HepG2 (cell line): ENCODE results near the gene SRSF6. TPM values are rescaled to one million over a fixed set of nuclear protein-coding genes. Genes with fewer than 3 reads are reported as not detected.

Source experiments
- CTCF ChIP-seq: sonication (generic); formaldehyde crosslinking; IDR thresholded peaks from 2 replicates; pipeline ENCODE4 v1.5.0; 2020; ENCODE audit warnings: mild to moderate bottlenecking, missing genetic modification reagents, moderate library complexity
- EZH2 ChIP-seq: conservative IDR thresholded peaks from 2 replicates; pipeline ENCODE4 v1.6.1; 2012; ENCODE audit warnings: mild to moderate bottlenecking, low read depth, low read length, moderate library complexity
- JUN ChIP-seq: sonication (generic); formaldehyde crosslinking; IDR thresholded peaks from 2 replicates; pipeline ENCODE4 v1.4.0; 2020; ENCODE audit warnings: mild to moderate bottlenecking, missing genetic modification reagents
- NFATC3 ChIP-seq: sonication (generic); formaldehyde crosslinking; IDR thresholded peaks from 2 replicates; pipeline ENCODE4 v1.5.1; 2020; ENCODE audit warnings: mild to moderate bottlenecking, missing genetic modification reagents
- PHF21A ChIP-seq: sonication (generic); formaldehyde crosslinking; IDR thresholded peaks from 2 replicates; pipeline ENCODE4 v1.5.0; 2020; ENCODE audit warnings: mild to moderate bottlenecking, missing genetic modification reagents
- RELA ChIP-seq: sonication (generic); formaldehyde crosslinking; IDR thresholded peaks from 2 replicates; pipeline ENCODE4 v1.4.0; 2020; ENCODE audit warnings: missing genetic modification reagents
- SOX6 ChIP-seq, 2 experiments: fragments of 450-650 bp in 1 of 2; sonication (generic) in 1 of 2; formaldehyde crosslinking in 1 of 2; IDR thresholded peaks; 2 replicates each; pipeline versions ENCODE4 v1.4.0 to v1.6.1; 2017 to 2020; ENCODE audit warnings: antibody characterized with exemption in 1 of 2, mild to moderate bottlenecking in 1 of 2, missing genetic modification reagents in 1 of 2
- TFAP4 ChIP-seq: sonication (generic); IDR thresholded peaks from 2 replicates; pipeline ENCODE4 v1.6.1; 2016; ENCODE audit warnings: low read depth, borderline replicate concordance
- THAP9 ChIP-seq: sonication (generic); formaldehyde crosslinking; IDR thresholded peaks from 2 replicates; pipeline ENCODE4; 2020; ENCODE audit warnings: missing genetic modification reagents, mild to moderate bottlenecking, borderline replicate concordance
- TSC22D2 ChIP-seq: sonication (generic); formaldehyde crosslinking; IDR thresholded peaks from 2 replicates; pipeline ENCODE4 v1.5.1; 2020; ENCODE audit warnings: missing genetic modification reagents, mild to moderate bottlenecking, borderline replicate concordance
- ZBTB20 ChIP-seq: sonication (generic); formaldehyde crosslinking; IDR thresholded peaks from 2 replicates; pipeline ENCODE4 v1.8.1; 2023; ENCODE audit warnings: missing genetic modification reagents, low read depth, mild to moderate bottlenecking, borderline replicate concordance
- ZFP36L1 ChIP-seq: sonication (generic); formaldehyde crosslinking; IDR thresholded peaks from 2 replicates; pipeline ENCODE4 v1.8.0; 2022; ENCODE audit warnings: mild to moderate bottlenecking, missing genetic modification reagents, moderate library complexity
- ZFP82 ChIP-seq: sonication (generic); formaldehyde crosslinking; IDR thresholded peaks from 2 replicates; pipeline ENCODE4 v1.5.1; 2020; ENCODE audit warnings: mild to moderate bottlenecking, missing genetic modification reagents, borderline replicate concordance
- ZFP90 ChIP-seq: sonication (generic); formaldehyde crosslinking; IDR thresholded peaks from 2 replicates; pipeline ENCODE4 v1.8.0; 2022; ENCODE audit warnings: missing genetic modification reagents, mild to moderate bottlenecking, inconsistent platforms, borderline replicate concordance
- ZNF501 ChIP-seq: sonication (generic); formaldehyde crosslinking; IDR thresholded peaks from 2 replicates; pipeline ENCODE4 v1.5.1; 2020; ENCODE audit warnings: mild to moderate bottlenecking, moderate library complexity, missing genetic modification reagents
- ZNF672 ChIP-seq: sonication (generic); formaldehyde crosslinking; IDR thresholded peaks from 2 replicates; pipeline ENCODE4 v1.8.1; 2022; ENCODE audit warnings: missing genetic modification reagents
- ZNF766 ChIP-seq: sonication (generic); formaldehyde crosslinking; IDR thresholded peaks from 2 replicates; pipeline ENCODE4 v1.5.0; 2020; ENCODE audit warnings: missing genetic modification reagents, borderline replicate concordance
- ZNF790 ChIP-seq: sonication (generic); formaldehyde crosslinking; IDR thresholded peaks from 2 replicates; pipeline ENCODE4 v1.8.0; 2022; ENCODE audit warnings: missing genetic modification reagents, mild to moderate bottlenecking, borderline replicate concordance
- polyA plus RNA-seq, 8 experiments: library from polyadenylated mRNA; depleted of rRNA in 3 of 8; stranded (reverse) in 7 of 8; unstranded in 1 of 8; fragments of >200 nt; fragmentation: Illumina TruSeq in 4 of 8; extraction: Trizol in 4 of 8; gene quantifications; 2 replicates each; pipeline versions ENCODE4 v1.2.1 to v1.2.3, GENCODE V29; 2011 to 2016; ENCODE audit warnings: low read depth in 4 of 8, missing spikeins in 1 of 8, mixed read lengths in 1 of 8; ENCODE audit not compliant: insufficient read depth in 1 of 8
- total RNA-seq, 5 experiments: library from RNA; depleted of rRNA; stranded (reverse); fragments of >200 nt; fragmentation: Illumina TruSeq; extraction: Trizol; gene quantifications; 2 replicates each; pipeline ENCODE4 v1.2.3, GENCODE V29; 2016; ENCODE audit warnings: low read depth in 1 of 5
- TF ChIP-seq, protein P1 (sequence below): IDR thresholded peaks from 2 replicates; pipeline ENCODE4 v1.6.1; 2016; ENCODE audit warnings: missing biosample characterization, missing genetic modification reagents, low read depth
- TF ChIP-seq, protein P2 (sequence below): sonication (generic); formaldehyde crosslinking; IDR thresholded peaks from 2 replicates; pipeline ENCODE4 v1.8.1; 2023; ENCODE audit warnings: missing genetic modification reagents, mild to moderate bottlenecking, borderline replicate concordance

The SRSF6 gene
- total and polyA plus RNA-seq, 2 of the 13 experiments (the other 11 are each of a cell fraction or from before 2014, with no cell fraction given): 156 to 194 TPM

DNA sequence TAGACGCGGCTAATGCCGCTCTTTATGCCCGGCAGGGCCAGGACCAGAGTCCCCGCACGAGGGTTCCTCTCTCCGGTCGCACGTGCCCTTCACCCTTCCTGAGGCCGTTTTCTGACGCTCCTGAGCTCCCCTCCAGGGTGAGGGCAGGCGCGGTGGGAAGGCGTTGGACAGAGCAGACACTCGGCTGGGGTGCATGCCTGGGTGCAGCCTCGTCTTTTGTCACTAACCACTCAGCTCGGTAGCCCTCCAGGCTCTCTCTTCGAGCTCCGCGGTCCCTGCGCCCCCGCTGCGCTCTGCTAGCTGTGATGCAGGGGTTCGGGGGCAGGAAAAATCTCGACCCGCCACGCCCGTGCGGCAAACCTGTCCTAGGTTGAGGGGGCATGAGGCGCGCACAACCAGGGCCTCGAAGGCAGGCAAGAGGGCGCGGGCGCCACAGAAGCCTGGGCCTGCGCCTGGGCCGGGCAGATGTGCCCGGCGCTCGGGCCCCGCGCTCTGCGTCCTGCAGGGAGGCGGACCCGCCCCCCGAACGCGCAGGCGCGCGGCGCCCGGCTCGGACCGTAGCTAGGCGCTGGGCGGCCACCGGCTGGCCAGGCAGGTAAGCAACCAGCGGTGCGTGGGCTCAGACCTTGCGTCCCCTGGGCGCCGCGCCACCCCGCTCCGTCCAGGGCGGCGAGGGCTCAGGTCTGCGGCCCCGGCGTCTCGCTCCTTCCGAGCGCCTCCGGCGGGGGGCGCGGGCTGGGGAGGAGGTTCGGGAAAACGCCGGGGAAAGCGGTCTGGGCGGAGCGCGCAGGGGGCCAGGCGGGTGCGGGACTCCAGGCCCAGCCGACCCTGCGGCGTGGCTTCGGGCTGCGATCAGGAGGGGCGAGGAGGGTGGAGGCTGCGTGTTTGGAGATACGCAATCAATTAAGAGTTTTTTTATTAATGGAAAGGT, 49.7 kb downstream of the SRSF6 start, which contains the start of gene L3MBTL1 (continued):
- TF ChIP-seq CTCF (CRISPR knock-in tag) (peak; percentile 48; the same call in 1 of the 2 replicates), ZNF790 (CRISPR knock-in tag) (no peak; the same call in 1 of the 2 replicates), ZFP36L1 (no peak), EZH2 (no peak), JUN (CRISPR knock-in tag) (peak; percentile 79), THAP9 (CRISPR knock-in tag) (peak; percentile 37; the same call in 1 of the 2 replicates), ZBTB20 (peak; percentile 14; the same call in 1 of the 2 replicates), TSC22D2 (CRISPR knock-in tag) (0 out of 2 replicates have a peak, but pooled peaks have one; percentile 19), PHF21A (CRISPR knock-in tag) (peak; percentile 68), TFAP4 (peak; percentile 46; the same call in 1 of the 2 replicates), ZNF766 (CRISPR knock-in tag) (peak; percentile 73; the same call in 1 of the 2 replicates), RELA (CRISPR knock-in tag) (peak; percentile 83; the same call in 1 of the 2 replicates), NFATC3 (CRISPR knock-in tag) (no peak), ZNF501 (CRISPR knock-in tag) (peak; percentile 61; the same call in 1 of the 2 replicates), ZNF672 (CRISPR knock-in tag) (0 out of 2 replicates have a peak, but pooled peaks have one; percentile 42), ZFP82 (CRISPR knock-in tag) (no peak; the same call in 1 of the 2 replicates), ZFP90 (CRISPR knock-in tag) (0 out of 2 replicates have a peak, but pooled peaks have one; percentile 15), SOX6 (IDR thresholded peaks at IDR 0.05) (no peak), SOX6 (CRISPR knock-in tag; IDR thresholded peaks at IDR 0.05) (peak; percentile 29; the same call in 1 of the 2 replicates)
- TF ChIP-seq, protein P1, sequence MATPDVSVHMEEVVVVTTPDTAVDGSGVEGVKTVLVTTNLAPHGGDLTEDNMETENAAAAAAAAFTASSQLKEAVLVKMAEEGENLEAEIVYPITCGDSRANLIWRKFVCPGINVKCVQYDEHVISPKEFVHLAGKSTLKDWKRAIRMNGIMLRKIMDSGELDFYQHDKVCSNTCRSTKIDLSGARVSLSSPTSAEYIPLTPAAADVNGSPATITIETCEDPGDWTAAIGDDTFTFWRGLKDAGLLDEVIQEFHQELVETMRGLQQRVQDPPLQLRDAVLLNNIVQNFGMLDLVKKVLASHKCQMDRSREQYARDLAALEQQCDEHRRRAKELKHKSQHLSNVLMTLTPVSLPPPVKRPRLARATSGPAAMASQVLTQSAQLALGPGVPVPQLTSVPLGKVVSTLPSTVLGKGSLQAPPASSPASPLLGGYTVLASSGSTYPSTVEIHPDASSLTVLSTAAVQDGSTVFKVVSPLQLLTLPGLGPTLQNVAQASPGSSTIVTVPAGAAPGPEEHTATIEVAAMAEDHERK (CRISPR knock-in tag): no peak
- TF ChIP-seq, protein P2, sequence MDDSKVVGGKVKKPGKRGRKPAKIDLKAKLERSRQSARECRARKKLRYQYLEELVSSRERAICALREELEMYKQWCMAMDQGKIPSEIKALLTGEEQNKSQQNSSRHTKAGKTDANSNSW (CRISPR knock-in tag): peak; percentile 91; the same call in 1 of the 2 replicates
